Forelimb muscle (tissue), 1 donor: ENCODE measurements around the gene RNASE2. TPM values are rescaled to one million over a fixed set of nuclear protein-coding genes. Genes with fewer than 3 reads are reported as not detected.
"Not testable (repeated sequence)": the region's sequence is repeated elsewhere in the genome, so short reads cannot be mapped to it uniquely, and the experiment has no call there.

Experiments
- DNase-seq: peaks from one replicate; pipeline ENCODE4 v3.0.0-alpha.2; 2013; ENCODE audit warnings: low read depth
- polyA plus RNA-seq: library from polyadenylated mRNA; unstranded; fragments of 120-200 nt; gene quantifications from one replicate; pipeline ENCODE4 v1.2.1, GENCODE V29; 2013; ENCODE audit not compliant: insufficient read length

Gene RNASE2
- polyA plus RNA-seq, 1 donor, result 0.66 TPM

DNA sequence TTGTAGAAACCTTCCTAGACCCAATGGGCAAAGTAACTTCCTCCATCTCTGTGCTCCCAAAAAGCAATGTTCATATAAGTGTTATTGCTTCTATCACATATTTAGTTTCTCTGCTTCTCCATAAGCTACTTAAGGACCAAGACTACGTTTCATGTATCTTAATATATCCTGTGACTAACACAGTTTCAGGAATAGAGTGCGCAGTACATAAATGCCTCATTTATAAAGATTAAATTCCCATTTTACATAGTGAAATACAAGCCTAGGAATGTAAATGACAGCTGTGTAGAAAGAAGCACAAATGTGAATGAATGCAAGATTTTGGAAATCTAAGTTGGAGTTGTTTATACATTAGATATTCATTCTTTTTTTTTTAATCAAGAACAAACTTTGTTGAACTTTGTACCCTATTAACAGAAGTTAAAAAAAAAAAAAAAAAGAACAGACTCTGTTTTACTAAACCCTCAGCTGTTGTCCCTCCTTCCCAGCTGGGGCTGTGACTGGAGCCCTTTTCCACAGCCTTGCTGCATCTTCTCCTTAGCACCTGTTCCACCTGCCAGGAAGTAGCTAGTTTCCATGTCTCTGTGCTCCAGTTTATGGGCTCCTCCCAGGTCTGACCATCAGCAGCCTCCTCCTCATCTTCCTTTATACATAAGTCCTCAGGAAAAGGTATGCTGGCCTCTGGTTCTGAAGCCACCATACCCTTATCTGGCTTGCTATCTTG, 27.5 kb downstream of the RNASE2 start:
- no peak for DNase-seq

DNA sequence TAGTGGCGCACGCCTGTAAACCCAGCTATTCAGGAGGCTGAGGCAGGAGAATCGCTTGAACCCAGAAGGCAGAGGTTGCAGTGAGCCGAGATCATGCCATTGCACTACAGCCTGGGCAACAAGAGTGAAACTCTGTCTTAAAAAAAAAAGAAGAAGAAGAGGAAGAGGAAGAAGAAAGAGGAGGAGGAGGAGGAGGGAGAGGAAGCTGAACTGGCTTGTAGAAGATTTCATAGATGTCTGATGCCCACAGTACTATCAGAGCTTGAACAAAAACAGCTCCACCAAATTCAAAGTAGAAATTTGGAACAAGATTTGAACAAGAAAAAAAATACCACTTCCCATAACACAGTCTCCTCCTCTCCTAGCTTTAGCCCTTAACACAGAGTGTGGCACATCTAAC, 30.4 kb downstream of the RNASE2 start:
- DNase-seq, result not testable (repeated sequence)

DNA sequence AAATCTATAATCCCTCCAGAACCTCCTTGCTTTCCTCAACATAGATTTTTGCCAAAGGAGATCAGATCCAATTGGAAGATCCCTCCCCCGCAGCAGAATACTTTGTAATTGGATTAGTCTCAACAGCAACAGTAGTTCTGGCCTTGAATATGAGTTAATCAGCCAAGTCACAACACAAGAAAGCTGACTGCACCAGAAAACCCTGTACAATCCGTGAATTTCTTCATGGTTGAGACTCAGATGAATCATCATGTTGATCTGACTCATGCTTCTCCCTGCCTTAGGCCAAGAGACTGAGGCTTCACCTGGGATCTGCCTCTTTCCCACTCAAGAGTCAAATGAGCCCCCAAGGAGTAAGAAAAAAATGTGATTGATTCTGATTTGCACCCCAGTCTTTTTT, 31.5 kb downstream of the RNASE2 start:
- no peak for DNase-seq

DNA sequence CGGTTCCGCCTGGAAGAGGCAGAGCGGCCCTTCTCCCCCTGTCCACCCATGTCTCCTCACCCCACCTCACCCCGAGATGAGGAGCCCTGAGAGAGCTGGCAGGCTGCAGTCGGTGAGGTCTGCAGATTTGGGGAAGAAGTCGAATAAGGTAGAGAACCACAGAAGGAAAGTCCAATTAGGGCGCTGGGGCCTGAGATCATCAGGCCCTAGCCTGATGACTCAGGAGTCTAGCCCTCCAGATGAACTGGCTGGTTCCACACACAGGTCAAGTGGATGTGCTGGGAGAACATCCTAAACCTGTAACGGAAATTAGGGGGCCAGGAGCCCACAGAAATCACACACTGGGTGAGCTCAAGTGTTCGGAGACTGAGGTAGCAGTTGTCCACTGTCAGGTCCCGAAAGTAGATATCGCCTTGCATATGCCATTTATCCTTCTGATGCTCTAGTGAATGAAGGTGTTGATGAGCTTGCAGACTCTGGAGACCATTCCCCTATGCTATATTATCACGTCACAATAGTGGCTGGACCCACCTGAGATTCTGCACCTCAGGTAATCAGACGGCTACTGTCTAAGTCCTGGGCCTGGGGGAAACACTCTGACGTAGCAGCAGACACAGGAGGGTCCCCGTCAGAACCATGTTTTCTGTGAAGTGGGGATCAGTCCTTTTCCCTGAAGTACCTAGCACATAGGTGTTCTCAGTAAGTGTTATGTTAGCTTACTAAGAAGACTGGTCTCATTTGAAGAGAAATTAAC, 33.6 kb downstream of the RNASE2 start:
- DNase-seq, result no peak

DNA sequence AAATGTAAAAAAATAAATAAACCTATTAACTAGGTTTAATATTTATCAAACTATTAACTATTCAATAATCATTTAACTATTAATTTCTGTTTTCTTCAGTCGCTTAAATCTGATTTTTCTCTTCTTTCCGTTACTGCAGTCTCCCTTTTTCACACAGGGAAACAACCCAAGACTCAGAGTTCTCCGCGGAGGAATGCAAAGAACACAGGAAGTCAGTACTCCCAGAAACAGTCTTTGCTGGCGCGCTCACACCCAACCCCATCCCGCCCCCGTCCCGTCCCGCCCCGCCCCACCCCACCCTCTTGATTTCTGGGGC, 34.1 kb downstream of the RNASE2 start:
- no peak for DNase-seq

DNA sequence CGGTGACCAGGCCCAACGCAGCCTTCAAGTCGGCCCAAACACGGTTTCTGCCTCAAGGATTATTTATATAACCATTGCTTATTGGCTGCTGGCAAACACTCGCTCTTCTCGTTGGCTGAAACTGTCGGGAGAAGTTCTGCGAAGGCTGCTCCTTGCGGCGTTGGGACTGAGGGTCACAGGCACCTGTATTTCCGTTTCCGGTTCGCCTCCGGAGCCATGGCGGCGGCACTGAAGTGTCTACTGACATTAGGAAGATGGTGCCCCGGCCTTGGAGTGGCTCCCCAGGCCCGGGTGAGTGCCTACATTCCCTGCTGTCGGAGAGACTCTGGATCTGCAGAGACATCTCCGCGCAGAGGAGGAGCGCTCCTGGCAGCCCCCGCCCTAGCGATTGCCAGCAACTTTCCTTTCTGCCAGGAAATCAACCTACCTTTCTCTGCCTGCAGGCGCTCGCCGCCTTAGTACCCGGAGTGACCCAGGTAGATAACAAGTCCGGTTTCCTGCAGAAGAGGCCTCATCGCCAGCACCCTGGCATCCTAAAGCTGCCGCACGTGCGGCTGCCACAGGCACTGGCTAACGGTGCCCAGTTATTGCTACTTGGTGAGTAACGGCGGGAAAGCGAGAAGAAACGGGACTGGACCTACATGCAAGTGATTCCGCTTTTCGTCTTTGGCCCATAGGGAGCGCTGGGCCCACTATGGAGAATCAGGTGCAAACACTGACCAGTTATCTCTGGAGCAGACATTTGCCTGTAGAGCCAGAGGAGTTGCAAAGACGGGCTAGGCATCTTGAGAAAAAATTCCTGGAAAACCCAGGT, 34.7 kb downstream of the RNASE2 start, which contains the start of gene METTL17:
Gene METTL17 (plus strand): TSS at position 194 of the 814 bp plus-strand sequence. CDS start 23 bp downstream, at position 217.
- peak; percentile 92 for DNase-seq

DNA sequence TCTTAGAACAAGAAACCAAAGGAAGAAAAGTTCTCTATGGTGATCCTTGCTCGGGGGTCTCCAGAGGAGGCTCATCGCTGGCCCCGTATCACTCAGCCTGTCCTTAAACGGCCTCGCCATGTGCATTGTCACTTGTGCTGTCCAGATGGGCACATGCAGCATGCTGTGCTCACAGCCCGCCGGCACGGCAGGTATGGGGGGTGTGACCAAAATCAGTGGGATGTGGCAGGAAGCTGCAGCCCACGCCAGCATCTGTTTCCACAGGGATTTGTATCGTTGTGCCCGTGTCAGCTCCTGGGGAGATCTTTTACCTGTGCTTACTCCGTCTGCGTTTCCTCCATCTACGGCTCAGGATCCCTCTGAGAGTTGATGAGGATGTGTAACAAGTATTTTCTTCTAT, 41.2 kb downstream of the RNASE2 start:
- DNase-seq, result no peak

- DNase-seq, result no peak
Measured at GRCh38 chr14:20997115-20997514, 41.8 kb downstream of the RNASE2 start.

GRCh38 chr14:20997564-20997963, 42.3 kb downstream of the RNASE2 start:
- DNase-seq, result no peak

- DNase-seq, result no peak
Measured at GRCh38 chr14:20998139-20998538, 42.9 kb downstream of the RNASE2 start.

- no peak for DNase-seq
Measured at GRCh38 chr14:20998674-20999366, 43.5 kb downstream of the RNASE2 start, which contains the start of gene SLC39A2. Gene SLC39A2, plus strand, starts transcription at chr14:20999293. Its CDS starts 154 bp downstream, at chr14:20999447.

DNA sequence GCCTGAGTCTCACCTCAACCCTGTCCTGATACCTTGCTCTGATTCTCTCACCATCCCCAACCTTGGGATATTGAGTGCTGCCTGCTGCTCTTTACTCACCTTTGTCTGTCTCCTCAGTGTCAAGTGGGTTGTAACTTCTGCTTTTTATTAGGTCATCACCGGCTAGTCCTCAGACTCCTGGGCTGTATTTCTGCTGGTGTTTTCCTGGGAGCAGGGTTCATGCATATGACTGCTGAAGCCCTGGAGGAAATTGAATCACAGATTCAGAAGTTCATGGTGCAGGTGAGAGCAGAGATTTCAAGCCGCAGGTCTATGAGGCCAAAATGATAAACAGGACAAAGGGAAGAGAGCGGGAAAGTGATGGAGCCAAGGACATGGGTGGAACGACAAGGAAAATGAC, 44.3 kb downstream of the RNASE2 start:
- DNase-seq, result no peak

DNA sequence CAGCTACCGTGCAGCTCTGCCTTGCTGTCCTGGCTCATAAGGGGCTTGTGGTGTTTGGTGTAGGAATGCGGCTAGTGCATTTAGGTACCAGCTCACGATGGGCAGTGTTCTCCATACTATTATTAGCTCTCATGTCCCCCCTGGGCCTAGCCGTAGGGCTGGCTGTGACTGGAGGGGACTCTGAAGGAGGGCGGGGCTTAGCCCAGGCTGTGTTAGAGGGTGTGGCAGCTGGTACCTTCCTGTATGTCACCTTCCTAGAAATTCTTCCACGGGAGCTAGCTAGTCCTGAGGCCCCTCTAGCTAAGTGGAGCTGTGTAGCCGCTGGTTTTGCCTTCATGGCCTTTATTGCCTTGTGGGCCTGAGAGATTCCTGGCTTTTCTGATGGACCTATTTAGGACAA, 45.9 kb downstream of the RNASE2 start:
- no peak for DNase-seq

DNA sequence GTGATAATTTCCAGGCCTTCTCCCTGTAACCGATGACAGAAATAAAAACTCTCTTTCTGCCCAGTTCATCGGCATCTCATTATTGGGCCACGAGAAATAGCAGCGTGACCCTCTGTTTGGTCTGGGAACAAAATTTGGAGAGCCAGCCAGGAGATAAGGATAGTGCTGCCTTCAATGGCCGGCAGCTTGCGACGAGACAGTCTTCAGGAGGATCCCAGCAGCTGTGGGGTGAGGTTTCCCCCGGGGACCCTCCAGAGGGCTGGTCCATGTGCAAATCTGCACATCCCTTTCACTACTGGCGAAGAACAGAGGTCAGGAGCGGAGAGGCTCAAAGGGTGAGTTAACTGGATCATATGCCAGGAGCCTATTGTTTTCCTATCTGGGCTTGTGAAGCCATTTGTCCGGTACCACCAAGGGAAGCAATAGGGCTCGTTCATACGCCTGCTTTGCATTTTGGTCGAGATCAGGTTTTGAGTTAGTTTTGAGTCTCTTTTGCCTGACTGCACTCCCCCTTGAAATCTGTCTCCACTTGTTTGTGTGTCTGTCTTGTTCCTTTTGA, 48.6 kb downstream of the RNASE2 start:
- DNase-seq, result no peak

Other genes starting within 250 kb of the RNASE2 start
- not detected for gene EDDM3A, start 209.6 kb upstream of the RNASE2 start, polyA plus RNA-seq
- not detected for gene EDDM3B, start 187.1 kb upstream of the RNASE2 start, polyA plus RNA-seq
- gene RNASE6, start 174.2 kb upstream of the RNASE2 start, polyA plus RNA-seq, result 5.4 TPM
- 162 TPM for gene RNASE1, start 152.6 kb upstream of the RNASE2 start, polyA plus RNA-seq
- gene RNASE3, start 64.1 kb upstream of the RNASE2 start, polyA plus RNA-seq, result 0.28 TPM
- gene METTL17, start 34.5 kb downstream of the RNASE2 start, polyA plus RNA-seq, result 47.6 TPM
- gene SLC39A2, start 43.8 kb downstream of the RNASE2 start, polyA plus RNA-seq, result not detected
- gene NDRG2, start 69.6 kb downstream of the RNASE2 start, polyA plus RNA-seq, result 183 TPM
- 0.49 TPM for gene TPPP2, start 74.7 kb downstream of the RNASE2 start, polyA plus RNA-seq
- 0.15 TPM for gene RNASE13, start 79.3 kb downstream of the RNASE2 start, polyA plus RNA-seq
- 0.09 TPM for gene RNASE7, start 86.9 kb downstream of the RNASE2 start, polyA plus RNA-seq
- not detected for gene RNASE8, start 102.3 kb downstream of the RNASE2 start, polyA plus RNA-seq
- gene ARHGEF40, start 114.8 kb downstream of the RNASE2 start, polyA plus RNA-seq, result 64.8 TPM
- 17.6 TPM for gene ZNF219, start 143.2 kb downstream of the RNASE2 start, polyA plus RNA-seq
- gene TMEM253, start 145.6 kb downstream of the RNASE2 start, polyA plus RNA-seq, result 0.62 TPM
- gene OR5AU1, start 200.6 kb downstream of the RNASE2 start, polyA plus RNA-seq, result not detected